Right atrium auricular region (tissue), 2 donors: Measurements from ENCODE around the gene ASCL2. TPM values are rescaled to one million over a fixed set of nuclear protein-coding genes. Genes with fewer than 3 reads are reported as not detected.
"Not testable (repeated sequence)": the region's sequence is repeated elsewhere in the genome, so short reads cannot be mapped to it uniquely, and the experiment has no call there.

Experiments used
- DNase-seq: peaks from one replicate; pipeline ENCODE4 v3.0.0-alpha.2; 2019; ENCODE audit warnings: low spot score
- H3K27ac ChIP-seq, 2 donors: fragments of 200-600 bp; sonication (generic); 1 replicate in 1 of 2; 2 replicates in 1 of 2; pipeline ENCODE4 v1.5.1; 2016 to 2019
- H3K27me3 ChIP-seq, 2 donors: fragments of 200-600 bp; sonication (generic); one replicate each; pipeline versions ENCODE4 v1.5.1 to v1.6.0; 2017 to 2019
- H3K36me3 ChIP-seq: fragments of 200-600 bp; sonication (generic); one replicate; pipeline ENCODE4 v1.5.1; 2016
- H3K4me1 ChIP-seq, 2 donors: fragments of 200-600 bp; sonication (generic); one replicate each; pipeline versions ENCODE4 v1.5.1 to v1.6.0; 2017 to 2019
- H3K4me3 ChIP-seq, 2 donors: fragments of 200-600 bp; sonication (generic); 1 replicate in 1 of 2; 2 replicates in 1 of 2; pipeline ENCODE4 v1.5.1; 2017 to 2019; ENCODE audit warnings: mild to moderate bottlenecking in 1 of 2, moderate library complexity in 1 of 2
- H3K9me3 ChIP-seq, 2 donors: fragments of 200-600 bp; sonication (generic); one replicate each; pipeline ENCODE4 v1.5.1; 2019
- total RNA-seq, 2 donors: library from RNA; depleted of rRNA; stranded (reverse); fragments of >200 nt; gene quantifications; one replicate each; pipeline ENCODE4 v1.1.0, GENCODE V29; 2016
- TF ChIP-seq, protein P1 (sequence below), 2 donors: fragments of 200-600 bp; sonication (generic); IDR thresholded peaks; one replicate each; pipeline ENCODE4 v1.5.1; 2019; ENCODE audit warnings: antibody characterized with exemption in 2 of 2

Gene ASCL2
- total RNA-seq, 2 donors from 2014 or later: 0.51 TPM; not detected in 1

GRCh38 chr11:2240834-2241233 lies 29.6 kb downstream of the ASCL2 start:
- H3K27ac ChIP-seq: no peak overlapping the region
- TF ChIP-seq, protein P1, sequence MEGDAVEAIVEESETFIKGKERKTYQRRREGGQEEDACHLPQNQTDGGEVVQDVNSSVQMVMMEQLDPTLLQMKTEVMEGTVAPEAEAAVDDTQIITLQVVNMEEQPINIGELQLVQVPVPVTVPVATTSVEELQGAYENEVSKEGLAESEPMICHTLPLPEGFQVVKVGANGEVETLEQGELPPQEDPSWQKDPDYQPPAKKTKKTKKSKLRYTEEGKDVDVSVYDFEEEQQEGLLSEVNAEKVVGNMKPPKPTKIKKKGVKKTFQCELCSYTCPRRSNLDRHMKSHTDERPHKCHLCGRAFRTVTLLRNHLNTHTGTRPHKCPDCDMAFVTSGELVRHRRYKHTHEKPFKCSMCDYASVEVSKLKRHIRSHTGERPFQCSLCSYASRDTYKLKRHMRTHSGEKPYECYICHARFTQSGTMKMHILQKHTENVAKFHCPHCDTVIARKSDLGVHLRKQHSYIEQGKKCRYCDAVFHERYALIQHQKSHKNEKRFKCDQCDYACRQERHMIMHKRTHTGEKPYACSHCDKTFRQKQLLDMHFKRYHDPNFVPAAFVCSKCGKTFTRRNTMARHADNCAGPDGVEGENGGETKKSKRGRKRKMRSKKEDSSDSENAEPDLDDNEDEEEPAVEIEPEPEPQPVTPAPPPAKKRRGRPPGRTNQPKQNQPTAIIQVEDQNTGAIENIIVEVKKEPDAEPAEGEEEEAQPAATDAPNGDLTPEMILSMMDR (IDR thresholded peaks at IDR 0.05): no peak

GRCh38 chr11:2237457-2238238 lies 32.7 kb downstream of the ASCL2 start:
- Histone ChIP-seq H3K4me1 (no peaks in the 10 kb centered on the region), H3K9me3 (no peaks in the 10 kb centered on the region), H3K36me3 (no peaks in the 10 kb centered on the region), H3K27me3 (no peaks in the 10 kb centered on the region), H3K4me3 (no peak overlapping the region), H3K27ac (no peak overlapping the region)
- TF ChIP-seq, protein P1 (IDR thresholded peaks at IDR 0.05): no peak
- DNase-seq: peak; percentile 50

More at GRCh38 chr11:2240834-2241233, 29.6 kb downstream of the ASCL2 start:
- H3K36me3 ChIP-seq: no peaks in the 10 kb centered on the region
- no peaks in the 10 kb centered on the region for H3K27me3 ChIP-seq
- H3K4me1 ChIP-seq: no peaks in the 10 kb centered on the region
- no peak for DNase-seq
- no peak overlapping the region for H3K4me3 ChIP-seq
- H3K9me3 ChIP-seq: no peaks in the 10 kb centered on the region

- not testable (repeated sequence) for DNase-seq, H3K36me3 ChIP-seq, H3K4me3 ChIP-seq, H3K9me3 ChIP-seq, H3K4me1 ChIP-seq, H3K27ac ChIP-seq, H3K27me3 ChIP-seq
These were observed 33.8 kb downstream of the ASCL2 start for GRCh38 chr11:2236381-2237134.

DNA sequence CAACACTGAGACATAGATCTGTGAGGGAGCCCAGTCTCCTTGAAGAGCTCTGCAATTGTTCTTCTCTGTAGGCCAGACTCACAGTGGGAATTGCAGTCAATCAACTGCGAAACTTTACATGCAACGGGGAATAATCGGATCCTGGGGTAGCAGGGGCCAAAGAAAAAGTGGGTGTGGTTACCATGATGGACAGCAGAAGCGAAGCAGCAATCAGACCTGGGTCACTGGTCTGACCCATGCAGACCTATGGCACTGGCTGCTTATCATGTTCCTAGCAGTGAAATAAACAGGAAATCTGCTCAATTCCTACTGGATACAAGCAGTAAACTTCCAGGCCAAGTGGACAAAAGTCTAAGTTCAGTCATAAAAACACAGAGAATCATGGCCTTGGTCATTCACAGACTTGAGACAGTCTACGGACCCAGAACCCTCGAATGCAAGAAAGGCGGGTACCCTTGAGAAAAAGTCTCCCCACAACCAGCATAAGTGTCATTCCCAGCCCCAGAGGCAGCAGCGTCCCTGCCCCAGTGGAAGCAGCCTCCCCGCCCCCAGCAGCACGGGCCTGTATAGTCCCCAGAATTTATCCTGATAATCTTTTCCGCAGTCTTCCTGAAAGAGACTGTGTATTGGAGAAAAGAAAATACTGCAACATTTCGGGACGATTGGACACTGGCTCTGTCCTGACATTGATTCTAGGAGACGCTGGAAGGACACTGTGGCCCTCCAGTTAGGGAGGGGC lies 34.6 kb downstream of the ASCL2 start:
- TF ChIP-seq, protein P1 (IDR thresholded peaks at IDR 0.05): no peak
- no peaks in the 10 kb centered on the region for H3K4me1 ChIP-seq
- no peaks in the 10 kb centered on the region for H3K36me3 ChIP-seq
- no peak for DNase-seq
- no peak overlapping the region for H3K4me3 ChIP-seq
- peaks cover 0 to 1% of the 10 kb centered on the region in 2 donors for H3K9me3 ChIP-seq
- H3K27ac ChIP-seq: no peak overlapping the region
- H3K27me3 ChIP-seq: no peaks in the 10 kb centered on the region

DNA sequence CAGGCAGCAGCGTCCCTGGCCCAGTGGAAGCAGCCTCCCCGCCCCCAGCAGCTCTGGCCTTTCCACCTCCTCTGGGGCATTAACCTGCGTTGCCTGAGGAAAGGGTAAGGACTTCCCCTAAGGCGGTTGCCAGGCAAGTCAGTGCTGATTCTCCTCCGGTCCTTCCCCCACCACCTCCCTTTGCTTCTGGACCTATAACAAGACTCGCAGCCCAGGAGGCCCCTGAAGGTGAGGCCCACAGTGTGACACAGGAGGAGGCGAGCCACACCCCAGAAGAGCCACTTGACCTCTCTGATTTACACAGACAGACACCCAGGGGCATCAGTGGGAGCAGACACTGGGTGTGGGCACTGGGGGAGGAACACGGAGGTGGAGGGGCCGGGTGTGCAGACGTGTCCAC lies 35.4 kb downstream of the ASCL2 start:
- no peaks in the 10 kb centered on the region for H3K4me1 ChIP-seq
- TF ChIP-seq, protein P1 (IDR thresholded peaks at IDR 0.05): no peak
- no peak for DNase-seq
- H3K27me3 ChIP-seq: no peaks in the 10 kb centered on the region
- H3K27ac ChIP-seq: no peak overlapping the region
- H3K4me3 ChIP-seq: no peak overlapping the region
- H3K36me3 ChIP-seq: no peaks in the 10 kb centered on the region
- H3K9me3 ChIP-seq: peaks cover 3 to 9% of the 10 kb centered on the region in 2 donors
